Body of pancreas (tissue), 4 donors: ENCODE data around the gene HECTD2.

Experiments
- CTCF ChIP-seq, 7 experiments: fragments of 450-650 bp in 4 of 7; fragments of 200-600 bp in 3 of 7; sonication (generic) in 3 of 7; IDR thresholded peaks; one replicate each; pipeline ENCODE4 v1.5.1; 2016 to 2019; ENCODE audit warnings: antibody characterized with exemption in 7 of 7
- POLR2A ChIP-seq, 3 donors: fragments of 450-650 bp; IDR thresholded peaks; one replicate each; pipeline ENCODE4 v1.6.1; 2016; ENCODE audit warnings: antibody characterized with exemption in 3 of 3, mild to moderate bottlenecking in 2 of 3

DNA sequence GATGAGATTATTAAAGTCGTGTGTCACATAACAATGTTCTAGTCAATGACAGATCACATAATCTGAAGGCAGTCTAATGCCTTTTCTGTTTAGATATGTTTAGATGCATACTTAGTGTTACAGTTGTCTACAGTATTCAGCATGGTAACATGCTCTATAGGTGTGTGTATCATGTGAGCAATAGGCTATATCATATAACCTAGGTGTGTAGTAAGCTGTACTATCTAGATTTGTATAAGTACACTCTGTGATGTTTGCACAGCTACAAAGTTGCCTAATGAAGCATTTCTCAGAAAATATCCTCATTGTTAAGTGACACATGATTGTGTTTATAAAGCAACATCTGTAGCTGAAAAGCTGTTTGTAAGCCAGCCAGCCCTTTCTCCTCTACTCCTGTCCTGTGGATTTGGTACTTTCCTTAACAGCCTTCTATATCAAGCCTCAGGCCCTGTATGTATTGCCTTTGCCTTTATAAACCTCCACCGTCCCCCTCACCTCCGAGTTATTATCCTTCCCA, 6.3 kb downstream of the HECTD2 start:
- TF ChIP-seq CTCF (IDR thresholded peaks at IDR 0.05) (no peak), POLR2A (IDR thresholded peaks at IDR 0.05) (no peak)
